ENCODE measurements around the gene ADAM17. TPM values are rescaled to one million over a fixed set of nuclear protein-coding genes. Genes with fewer than 3 reads are reported as not detected.
"Not testable (repeated sequence)": the region's sequence is repeated elsewhere in the genome, so short reads cannot be mapped to it uniquely, and the experiment has no call there.

Gene ADAM17
- total RNA-seq, result 10 to 100 TPM; 14.1 to 22.6 TPM
- long read RNA-seq, full-length matches to known transcripts, result 14 of 22 reads
- long read RNA-seq, partial matches to known transcripts, result 3 of 22 reads
- long read RNA-seq, other reads (novel, unspliced or antisense), result 5 of 22 reads

DNA sequence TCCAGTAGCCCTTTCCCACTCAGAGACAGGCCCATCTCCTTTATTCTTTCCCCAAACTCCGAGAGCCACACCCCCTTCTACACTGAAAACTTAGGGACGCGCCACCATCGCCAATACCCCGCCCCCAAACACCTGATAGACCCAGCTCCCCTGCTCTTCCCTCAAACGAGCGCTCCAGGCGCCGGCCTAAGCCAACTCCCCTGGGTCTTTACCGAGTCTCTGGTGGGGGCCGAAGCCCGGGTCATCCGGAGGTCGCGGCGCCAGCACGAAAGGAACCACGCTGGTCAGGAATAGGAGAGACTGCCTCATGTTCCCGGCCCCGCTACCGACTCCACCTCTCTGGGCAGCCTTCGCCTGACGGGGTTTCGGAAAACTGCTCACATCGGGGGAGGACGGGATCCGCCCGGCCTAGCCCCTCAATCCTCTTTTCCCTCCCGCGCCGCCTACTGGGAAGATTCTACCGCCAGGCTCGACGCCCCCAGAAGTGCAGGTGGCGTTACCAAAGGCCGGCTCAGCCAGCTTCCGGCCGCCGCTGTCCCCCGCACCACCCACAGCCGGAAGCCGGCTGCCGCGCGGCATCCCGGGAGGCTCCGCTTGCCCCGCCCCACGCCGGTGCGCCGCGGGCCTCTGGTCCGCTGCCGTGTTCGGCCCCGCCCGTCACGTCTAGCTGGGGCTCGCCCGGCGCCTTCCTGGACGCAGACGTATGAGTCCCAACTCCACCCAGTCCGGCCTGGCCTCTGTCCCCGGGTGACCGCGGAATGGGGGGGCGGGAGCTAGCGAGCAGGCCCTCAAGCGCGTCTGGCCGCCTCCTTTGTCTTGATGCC lies at the start of gene ADAM17:
TSS of gene ADAM17 (minus strand) at position 534 of the 824 bp plus-strand sequence. CDS start at position 309, 225 bp downstream.
- intact Hi-C loops (cut with DNase I), result loop anchor here in 1 of 2 donors (5.0 to 10.0 kb wide), 2 partner anchors 72 to 139 kb away; no protein-coding TSS in a partner anchor
- ATAC-seq (peak; percentile 97 to 98), DNase-seq (peak; percentile 98)

DNA sequence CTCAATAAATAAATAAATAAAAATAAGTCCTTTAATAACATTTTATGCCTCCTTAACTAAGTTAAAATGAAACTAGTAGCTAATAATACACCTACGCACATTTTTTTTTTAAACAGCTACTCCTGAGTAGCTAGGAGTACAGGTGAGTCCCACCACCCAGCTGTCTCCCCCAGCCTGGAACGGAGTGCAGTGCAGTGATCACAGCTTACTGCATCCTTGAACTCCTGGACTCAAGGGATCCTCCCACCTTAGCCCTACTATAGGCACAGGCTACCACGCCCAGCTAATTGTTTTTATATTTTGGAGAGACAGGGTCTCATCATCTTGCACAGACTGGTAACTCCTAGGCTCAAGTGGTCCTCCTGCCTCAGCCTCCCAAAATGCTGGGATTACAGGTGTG lies 46.8 kb upstream of the ADAM17 start:
- ATAC-seq, result no peak
- intact Hi-C loops (cut with DNase I), result no loop called here

DNA sequence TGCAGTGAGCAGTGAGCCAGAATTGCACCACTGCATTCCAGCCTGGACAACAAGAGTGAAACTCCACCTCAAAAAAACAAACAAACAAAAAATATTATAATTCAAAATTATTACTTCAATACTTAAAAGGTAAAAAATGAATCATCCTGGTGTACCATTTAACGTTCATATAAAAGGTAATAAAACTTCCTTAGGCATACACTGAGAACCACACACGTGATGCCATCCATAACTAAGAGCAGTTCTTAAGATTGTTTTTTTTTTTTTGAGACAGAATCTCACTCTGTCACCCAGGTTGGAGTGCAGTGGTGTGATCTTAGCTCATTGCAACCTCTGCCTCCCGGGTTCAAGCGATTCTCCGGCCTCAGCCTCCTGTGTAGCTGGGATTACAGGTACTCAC lies 45.8 kb upstream of the ADAM17 start:
- DNase-seq (no peak), ATAC-seq (no peak)
- intact Hi-C loops (cut with DNase I), result no loop called here

More for the DNA sequence above, 46.8 kb upstream of the ADAM17 start:
- DNase-seq, result no peak

DNA sequence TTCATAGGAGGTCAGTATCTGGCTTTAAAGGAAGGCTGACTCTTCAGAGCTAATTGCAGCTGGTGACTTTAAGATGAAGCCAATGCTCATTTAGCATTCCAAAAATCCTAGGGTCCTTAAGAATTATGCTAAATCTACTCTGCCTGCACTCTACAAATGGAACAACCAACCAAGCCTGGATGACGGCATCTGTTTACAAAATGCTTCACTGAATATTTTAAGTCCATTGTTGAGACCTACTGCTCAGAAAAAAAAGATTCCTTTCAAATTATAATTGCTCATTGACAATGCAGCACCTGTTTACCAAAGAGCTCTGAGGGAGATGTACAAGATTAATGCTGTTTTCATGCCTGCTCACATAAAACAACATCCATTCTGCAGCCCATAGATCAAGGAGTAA lies 43.8 kb upstream of the ADAM17 start:
- DNase-seq (no peak), ATAC-seq (no peak)
- intact Hi-C loops (cut with DNase I), result no loop called here

DNA sequence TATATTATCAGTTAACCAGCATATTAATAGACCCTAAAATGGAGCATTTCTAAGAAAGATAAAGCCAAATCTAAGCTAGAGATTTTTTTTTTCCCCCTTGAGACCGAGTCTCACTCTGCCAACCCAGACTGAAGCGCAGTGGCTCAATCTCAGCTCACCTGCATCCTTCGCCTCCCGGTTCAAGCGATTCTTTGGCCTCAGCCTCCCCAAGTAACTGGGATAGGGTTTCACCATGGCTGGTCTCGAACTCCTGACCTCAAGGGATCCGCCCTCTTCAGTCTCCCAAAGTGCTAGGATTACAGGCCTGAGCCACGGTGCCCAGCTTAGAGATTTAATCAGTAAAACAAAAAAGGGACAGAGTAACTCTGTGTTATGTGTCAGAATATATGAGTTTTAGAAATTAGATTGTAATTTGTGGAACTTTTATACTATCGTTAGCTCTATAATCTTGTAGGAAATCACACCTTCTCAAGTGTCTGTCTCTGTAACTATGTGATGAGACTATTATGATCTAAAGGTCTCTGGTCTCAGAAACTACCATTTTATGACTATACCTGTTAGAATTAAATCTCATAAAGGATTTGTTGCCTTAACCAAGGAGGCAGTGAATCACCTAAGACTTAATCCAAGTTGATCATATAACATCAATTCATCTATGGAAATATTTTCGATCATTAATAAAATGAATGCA lies 41.1 kb upstream of the ADAM17 start:
- intact Hi-C loops (cut with DNase I), result no loop called here
- ATAC-seq (no peak), DNase-seq (no peak)

DNA sequence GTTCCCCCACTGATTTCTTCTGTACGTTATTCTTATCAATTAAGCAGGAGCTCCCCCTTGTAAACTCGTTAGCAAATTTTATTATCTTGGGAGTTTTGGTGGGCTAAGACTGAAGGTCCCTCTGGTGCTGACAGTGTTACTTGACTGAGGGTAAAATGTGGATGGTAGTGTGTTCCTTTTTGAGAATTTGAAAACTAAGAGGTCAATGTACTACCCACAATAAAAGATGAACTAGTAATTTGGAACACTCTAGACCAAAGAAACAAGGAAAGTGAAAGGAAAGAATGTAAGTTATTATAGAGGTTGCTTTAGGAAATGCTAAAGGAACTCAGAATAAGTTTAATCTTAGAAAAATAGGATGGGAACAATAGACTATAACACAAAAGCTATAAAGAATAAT lies 40.1 kb upstream of the ADAM17 start:
- no peak for ATAC-seq
- intact Hi-C loops (cut with DNase I), result no loop called here
- no peak for DNase-seq

DNA sequence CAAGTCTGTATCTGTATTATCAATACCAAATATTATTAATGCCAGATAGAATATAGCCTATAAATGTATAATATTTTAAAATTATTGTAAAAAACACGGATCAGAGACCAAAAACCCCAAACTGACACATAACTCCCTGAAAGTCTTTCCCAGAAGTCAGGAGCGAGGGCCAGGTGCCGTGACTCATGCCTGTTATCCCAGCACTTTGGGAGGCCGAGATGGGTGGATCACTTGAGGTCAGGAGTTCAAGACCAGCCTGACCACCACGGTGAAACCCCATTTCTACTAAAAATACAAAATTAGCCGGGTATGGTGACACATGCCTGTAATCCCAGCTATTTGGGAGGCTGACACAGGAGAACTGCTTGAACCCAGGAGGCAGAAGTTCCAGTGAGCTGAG lies 39.6 kb upstream of the ADAM17 start:
- DNase-seq; intact Hi-C loops (cut with DNase I): not testable (repeated sequence)
- peak in 1 of 2 donors; percentile 51 for ATAC-seq

GRCh38 chr2:9594366-9595054 lies 38.9 kb upstream of the ADAM17 start:
- peak; percentile 92 to 96 for ATAC-seq
- DNase-seq, result no peak
- intact Hi-C loops (cut with DNase I), result no loop called here

DNA sequence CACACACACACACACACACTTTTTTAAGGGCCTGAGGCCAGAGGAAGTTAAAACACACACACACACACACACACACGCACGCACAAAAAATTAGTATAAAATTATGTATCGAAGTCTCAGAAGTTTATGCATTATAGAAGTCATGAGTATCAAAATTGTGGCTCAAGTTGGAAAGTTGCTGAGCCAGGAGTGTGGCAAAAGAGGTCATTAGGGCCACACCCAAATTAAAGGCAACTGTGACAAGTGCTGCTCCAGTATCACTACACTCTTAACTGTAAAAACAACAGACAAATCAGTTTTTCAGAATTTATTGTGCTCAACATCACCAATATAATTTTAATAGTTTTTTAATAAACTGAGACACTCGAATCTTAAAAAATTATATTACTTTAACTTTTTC lies 38.3 kb upstream of the ADAM17 start:
- ATAC-seq (peak in 1 of 2 donors; percentile 11), DNase-seq (no peak)
- intact Hi-C loops (cut with DNase I), result no loop called here

- DNase-seq (no peak), ATAC-seq (no peak)
- intact Hi-C loops (cut with DNase I), result no loop called here
Measured at GRCh38 chr2:9592699-9593098, 37.1 kb upstream of the ADAM17 start.

DNA sequence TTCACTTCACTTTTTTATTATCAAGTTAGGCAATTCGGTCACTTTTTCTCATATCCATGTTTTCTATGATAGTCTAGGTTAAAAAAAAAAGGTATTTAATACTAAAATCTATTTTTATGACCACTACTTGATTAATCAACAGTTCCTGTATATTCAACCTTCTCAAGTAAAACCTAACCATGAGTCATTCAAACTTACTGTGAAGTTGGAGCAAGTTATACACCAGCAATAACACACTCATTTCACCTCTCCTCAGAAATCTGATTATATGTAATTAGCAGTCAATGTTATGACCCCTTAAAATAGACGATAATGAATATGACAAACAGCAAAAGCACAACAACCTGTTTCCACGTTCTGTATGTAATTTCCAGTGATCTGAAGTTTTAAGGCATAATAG lies 35.0 kb upstream of the ADAM17 start:
- intact Hi-C loops (cut with DNase I), result no loop called here

DNA sequence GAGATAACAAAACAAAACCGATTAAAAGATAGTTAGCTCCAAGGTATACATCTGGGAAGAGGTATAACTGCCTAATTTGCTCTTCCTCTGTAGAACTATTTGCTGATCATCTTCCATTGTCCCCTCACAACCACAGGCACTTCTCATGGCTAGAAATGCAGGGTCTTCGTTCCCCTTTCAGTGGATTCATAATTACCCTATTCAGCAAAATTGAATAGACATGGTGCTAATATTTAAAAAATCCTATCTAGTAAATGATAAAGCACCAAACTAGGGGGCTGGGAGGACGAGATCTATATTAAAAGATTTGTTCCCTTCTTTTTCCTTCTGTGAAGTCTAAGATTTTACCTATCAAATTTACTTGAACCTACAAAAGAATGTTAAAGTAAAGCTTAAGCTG lies 30.8 kb upstream of the ADAM17 start:
- ATAC-seq (no peak), DNase-seq (no peak)
- intact Hi-C loops (cut with DNase I), result no loop called here

More for the DNA sequence above, 35.0 kb upstream of the ADAM17 start:
- ATAC-seq, result no peak
- DNase-seq, result no peak

DNA sequence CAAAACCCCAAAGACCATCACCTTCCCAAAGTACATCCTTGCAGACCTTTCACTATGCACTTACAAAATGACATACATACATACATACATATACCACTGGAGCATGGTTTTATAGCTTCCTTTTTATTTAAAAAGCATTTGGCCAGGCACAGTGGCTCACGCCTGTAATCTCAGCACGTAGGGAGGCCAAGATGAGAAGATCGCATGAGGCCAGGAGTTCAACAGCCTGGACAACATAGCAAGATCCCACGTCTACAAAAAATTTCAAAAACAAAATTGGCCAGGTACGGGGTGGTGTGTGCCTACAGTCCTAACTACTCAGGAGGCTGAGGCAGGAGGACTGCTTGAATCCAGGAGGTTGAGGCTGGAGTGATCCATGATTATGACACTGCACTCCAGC lies 29.9 kb upstream of the ADAM17 start:
- no peak for ATAC-seq

GRCh38 chr2:9584902-9585301 lies 29.3 kb upstream of the ADAM17 start:
- intact Hi-C loops (cut with DNase I); ATAC-seq; DNase-seq: not testable (repeated sequence)

More for the DNA sequence above, 29.9 kb upstream of the ADAM17 start:
- intact Hi-C loops (cut with DNase I), result no loop called here
- no peak for DNase-seq

- DNase-seq (no peak), ATAC-seq (no peak)
- intact Hi-C loops (cut with DNase I), result no loop called here
Measured at GRCh38 chr2:9582624-9583023, 27.0 kb upstream of the ADAM17 start.

- intact Hi-C loops (cut with DNase I), result no loop called here
- ATAC-seq, result peak in 1 of 2 donors; percentile 46
- no peak for DNase-seq
Measured at GRCh38 chr2:9578467-9579235, 23.0 kb upstream of the ADAM17 start.

- DNase-seq (no peak), ATAC-seq (peak in 1 of 2 donors; percentile 39)
- intact Hi-C loops (cut with DNase I), result no loop called here
Measured at GRCh38 chr2:9574331-9574730, 18.7 kb upstream of the ADAM17 start.

GRCh38 chr2:9573840-9574239 lies 18.2 kb upstream of the ADAM17 start:
- ATAC-seq (no peak), DNase-seq (no peak)
- intact Hi-C loops (cut with DNase I), result no loop called here

Measured in left cardiac atrium (tissue), 4 donors.